ENCODE measurements around the gene FANCC. TPM values are rescaled to one million over a fixed set of nuclear protein-coding genes. Genes with fewer than 3 reads are reported as not detected.

Gene FANCC
- total and polyA plus RNA-seq, 12 donors: 1.9 to 6.1 (median 3.3) TPM

DNA sequence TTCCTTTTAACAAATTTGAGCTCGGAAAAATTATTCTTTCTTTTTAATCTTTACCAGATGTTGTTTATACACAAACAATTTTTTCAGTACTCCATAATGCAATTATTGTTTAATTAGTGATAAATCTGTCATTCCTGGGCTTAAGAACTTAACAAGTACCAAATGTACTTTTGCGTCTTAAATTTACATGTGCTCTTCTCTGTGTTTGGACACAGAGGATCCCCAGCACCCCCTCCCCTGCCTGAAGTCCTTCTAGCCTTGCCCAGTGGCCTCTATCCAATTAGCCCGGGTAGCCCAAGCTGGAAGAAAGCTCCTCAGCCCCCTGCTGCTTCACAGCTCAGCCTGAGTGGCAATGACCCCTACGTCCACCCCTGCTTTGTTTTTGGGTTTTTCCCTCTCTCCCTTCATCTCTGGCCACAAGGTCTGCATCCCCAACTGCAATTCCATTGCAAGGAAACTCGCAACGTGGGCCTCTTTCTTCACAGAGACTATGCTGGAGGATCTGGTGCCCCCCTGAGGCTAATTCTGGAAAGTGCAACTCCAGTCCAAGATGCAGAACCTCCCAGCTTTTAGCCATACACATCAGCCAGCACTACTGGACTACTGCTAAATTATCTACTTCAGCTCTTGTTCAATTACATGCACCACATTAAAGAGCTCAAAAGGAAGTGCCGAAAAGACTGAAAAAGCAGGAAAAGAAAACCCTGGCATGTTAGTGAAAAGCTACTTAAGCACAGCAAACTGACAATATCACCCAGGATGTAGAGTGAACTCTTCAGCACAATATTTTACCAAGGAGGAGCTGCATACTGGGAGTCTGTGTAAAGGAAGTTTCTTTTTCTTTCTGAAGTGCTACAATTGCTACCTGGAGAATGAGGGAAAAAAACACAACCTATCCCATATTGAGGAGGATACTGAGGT lies 186.2 kb downstream of the FANCC start:
- no peaks in the 10 kb centered on the region for H3K9me3 ChIP-seq (replicated peaks in 1 of 3)
- intact Hi-C loops (cut with DNase I): loop anchor here in 1 of 2 donors (5.0 kb wide), 1 partner anchor 444 kb away; no protein-coding TSS in a partner anchor
- DNase-seq: peak; percentile 63 to 89 (median 73)
- H3K36me3 ChIP-seq (replicated peaks in 1 of 2): no peaks in the 10 kb centered on the region
- peak overlapping the region in 1 of 5 donors; percentile 2 for H3K27ac ChIP-seq
- WGBS, 4 donors: 27 to 36% (median 31%) methylated on average over 7 of the region's 7 CpGs
- TF ChIP-seq, protein P1, sequence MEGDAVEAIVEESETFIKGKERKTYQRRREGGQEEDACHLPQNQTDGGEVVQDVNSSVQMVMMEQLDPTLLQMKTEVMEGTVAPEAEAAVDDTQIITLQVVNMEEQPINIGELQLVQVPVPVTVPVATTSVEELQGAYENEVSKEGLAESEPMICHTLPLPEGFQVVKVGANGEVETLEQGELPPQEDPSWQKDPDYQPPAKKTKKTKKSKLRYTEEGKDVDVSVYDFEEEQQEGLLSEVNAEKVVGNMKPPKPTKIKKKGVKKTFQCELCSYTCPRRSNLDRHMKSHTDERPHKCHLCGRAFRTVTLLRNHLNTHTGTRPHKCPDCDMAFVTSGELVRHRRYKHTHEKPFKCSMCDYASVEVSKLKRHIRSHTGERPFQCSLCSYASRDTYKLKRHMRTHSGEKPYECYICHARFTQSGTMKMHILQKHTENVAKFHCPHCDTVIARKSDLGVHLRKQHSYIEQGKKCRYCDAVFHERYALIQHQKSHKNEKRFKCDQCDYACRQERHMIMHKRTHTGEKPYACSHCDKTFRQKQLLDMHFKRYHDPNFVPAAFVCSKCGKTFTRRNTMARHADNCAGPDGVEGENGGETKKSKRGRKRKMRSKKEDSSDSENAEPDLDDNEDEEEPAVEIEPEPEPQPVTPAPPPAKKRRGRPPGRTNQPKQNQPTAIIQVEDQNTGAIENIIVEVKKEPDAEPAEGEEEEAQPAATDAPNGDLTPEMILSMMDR (IDR thresholded peaks at IDR 0.05): peak; percentile 68 to 85 (median 82)
- no peak for TF ChIP-seq POLR2A (IDR thresholded peaks at IDR 0.05)
- H3K4me3 ChIP-seq: no peak overlapping the region
- peaks cover 4 to 12% of the 10 kb centered on the region in 2 donors for H3K4me1 ChIP-seq (replicated peaks in 1 of 2)
- no peaks in the 10 kb centered on the region for H3K27me3 ChIP-seq

DNA sequence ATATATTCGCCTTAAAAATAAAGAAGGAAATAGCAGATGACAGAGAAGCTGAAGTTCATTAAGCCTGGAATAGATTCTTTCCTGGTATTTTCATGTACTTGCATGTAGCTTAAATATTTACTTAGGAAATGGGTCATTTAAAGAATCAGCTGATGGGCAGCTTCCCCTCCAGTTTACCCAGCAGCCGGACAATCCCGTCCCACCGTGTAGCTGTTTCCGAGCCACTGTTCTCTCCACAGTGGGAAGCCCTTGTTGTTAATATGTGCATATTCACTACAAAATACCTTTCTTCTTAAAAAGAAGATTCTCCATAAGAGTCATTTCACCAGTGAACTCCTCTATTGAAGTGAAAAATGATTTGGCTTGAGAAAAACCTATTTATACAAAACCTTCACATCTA lies 187.0 kb downstream of the FANCC start:
- Histone ChIP-seq H3K27ac (no peak overlapping the region), H3K27me3 (no peaks in the 10 kb centered on the region), H3K9me3 (replicated peaks in 1 of 3) (no peaks in the 10 kb centered on the region), H3K36me3 (replicated peaks in 1 of 2) (no peaks in the 10 kb centered on the region), H3K4me3 (no peak overlapping the region), H3K4me1 (replicated peaks in 1 of 2) (peaks cover 4 to 12% of the 10 kb centered on the region in 2 donors)
- TF ChIP-seq, protein P1 (IDR thresholded peaks at IDR 0.05): no peak
- no peak for TF ChIP-seq POLR2A (IDR thresholded peaks at IDR 0.05)
- 81 to 85% (median 84%) methylated on average over 5 of the region's 5 CpGs for WGBS, 4 donors
- DNase-seq: no peak
- intact Hi-C loops (cut with DNase I): loop anchor here in 1 of 2 donors (5.0 kb wide), 1 partner anchor 443 kb away; no protein-coding TSS in a partner anchor

DNA sequence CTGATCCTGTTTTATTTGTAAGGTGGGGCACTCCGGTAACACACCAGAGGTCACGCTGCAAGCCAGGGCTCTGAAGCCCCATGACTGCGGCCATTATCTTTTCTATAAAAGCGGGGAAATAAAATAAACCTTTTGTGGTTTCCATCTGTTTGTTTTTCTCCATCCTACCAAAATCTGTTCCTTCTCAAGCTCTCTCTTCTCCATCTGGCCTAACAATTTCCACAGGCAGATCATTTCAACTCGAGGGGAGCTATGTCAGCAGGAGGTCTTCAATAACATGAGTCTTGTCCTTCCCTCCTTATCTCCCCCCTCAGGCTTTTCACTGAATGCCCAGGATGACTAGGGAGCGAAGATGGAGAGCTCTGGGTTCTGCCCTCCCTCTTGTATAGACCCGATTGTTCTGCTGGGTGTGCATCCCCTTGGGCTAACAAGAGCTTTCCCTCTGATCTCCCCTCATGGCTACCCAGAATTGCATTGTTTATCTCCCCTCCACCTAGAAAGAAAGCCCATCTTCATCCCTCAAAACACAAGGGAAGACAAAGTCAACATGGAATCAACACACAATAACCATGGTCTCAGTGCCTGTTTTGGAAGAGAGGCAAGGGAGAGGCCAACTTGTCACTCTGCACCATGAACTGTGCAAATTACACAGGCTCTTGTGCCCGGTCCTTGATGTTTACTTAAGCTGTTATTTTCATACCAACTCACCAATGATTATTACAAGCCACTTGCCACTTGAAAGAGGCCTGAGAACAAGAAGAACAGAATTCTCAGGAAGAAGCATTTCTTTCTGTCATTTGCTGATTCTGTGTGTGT lies 187.8 kb downstream of the FANCC start:
- Histone ChIP-seq H3K36me3 (replicated peaks in 1 of 2) (no peaks in the 10 kb centered on the region), H3K9me3 (replicated peaks in 1 of 3) (no peaks in the 10 kb centered on the region), H3K4me1 (replicated peaks in 1 of 2) (peaks cover 4 to 12% of the 10 kb centered on the region in 2 donors), H3K27ac (no peak overlapping the region), H3K27me3 (no peaks in the 10 kb centered on the region), H3K4me3 (no peak overlapping the region)
- no peak for DNase-seq
- TF ChIP-seq, protein P1 (IDR thresholded peaks at IDR 0.05): no peak
- TF ChIP-seq POLR2A (IDR thresholded peaks at IDR 0.05): no peak
- WGBS, 4 donors: 88 to 93% (median 91%) methylated on average over 8 of the region's 8 CpGs
- intact Hi-C loops (cut with DNase I): loop anchor here (5.0 kb wide), 3 partner anchors 342 to 447 kb away; no protein-coding TSS in a partner anchor

DNA sequence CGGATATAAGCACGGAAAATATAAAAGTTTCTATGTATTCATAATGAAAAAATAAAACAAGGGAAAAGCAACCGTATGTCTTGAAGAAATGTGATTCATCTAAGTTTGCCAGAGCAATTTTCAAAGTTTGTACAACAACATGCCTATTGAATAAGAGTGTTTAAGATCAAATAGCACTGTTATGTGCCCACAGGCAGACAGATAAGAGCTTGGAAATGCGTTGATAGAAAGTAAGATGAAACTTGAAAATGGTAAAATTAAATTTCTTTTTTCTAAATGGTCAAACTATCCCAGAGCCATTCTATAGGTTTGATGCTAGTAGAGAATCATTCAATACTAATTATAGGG lies 189.4 kb downstream of the FANCC start:
- WGBS, 4 donors: 79 to 84% (median 83%) methylated on average over 4 of the region's 4 CpGs
- Histone ChIP-seq H3K9me3 (replicated peaks in 1 of 3) (no peaks in the 10 kb centered on the region), H3K27me3 (no peaks in the 10 kb centered on the region), H3K27ac (no peak overlapping the region), H3K36me3 (replicated peaks in 1 of 2) (no peaks in the 10 kb centered on the region), H3K4me3 (no peak overlapping the region), H3K4me1 (replicated peaks in 1 of 2) (peaks cover 4 to 12% of the 10 kb centered on the region in 2 donors)
- intact Hi-C loops (cut with DNase I): loop anchor here in 1 of 2 donors (5.0 kb wide), 2 partner anchors 341 to 446 kb away; no protein-coding TSS in a partner anchor
- no peak for TF ChIP-seq POLR2A (IDR thresholded peaks at IDR 0.05)
- TF ChIP-seq, protein P1 (IDR thresholded peaks at IDR 0.05): no peak
- DNase-seq: no peak
